ENCODE results near the gene TMEM259. TPM values are rescaled to one million over a fixed set of nuclear protein-coding genes. Genes with fewer than 3 reads are reported as not detected.

Gene TMEM259
- total and polyA plus RNA-seq, 2 donors (not counting 3 experiments of a cell fraction or from before 2014, with no cell fraction given), result 142 to 297 TPM

GRCh38 chr19:1055886-1056620 is 35.1 kb upstream of the TMEM259 start:
- no peaks in the 10 kb centered on the region for H3K36me3 ChIP-seq (ENCODE audit: control insufficient read depth in 2 of 2, extremely low read depth in 1 of 2, insufficient read depth in 2 of 2, low read length in 2 of 2)
- H2AFZ ChIP-seq (ENCODE audit: low read depth, low read length), result no peak overlapping the region
- intact Hi-C loops (cut with micrococcal nuclease) (no loop called here), dilution Hi-C loops (cut with MboI; ENCODE audit: extremely low pct_ligation_motif_present, low sequenced_read_pairs) (no loop called here)
- H4K20me1 ChIP-seq (replicated peaks; ENCODE audit: control insufficient read depth, extremely low read depth, insufficient read depth, low read length), result no peaks in the 10 kb centered on the region
- H3K4me3 ChIP-seq (replicated peaks in 1 of 3; ENCODE audit: insufficient read depth in 1 of 3, low read depth in 1 of 3, low read length in 3 of 3), result no peak overlapping the region
- TF ChIP-seq GATA2 (IDR thresholded peaks at IDR 0.05; ENCODE audit: insufficient read depth, insufficient read length, low read depth, low read length), result no peak
- no peak for TF ChIP-seq FOS (IDR thresholded peaks at IDR 0.05; ENCODE audit: borderline replicate concordance, insufficient read depth, low read length)
- TF ChIP-seq MYC (IDR thresholded peaks at IDR 0.05; ENCODE audit: low read depth, low read length), result no peak
- TF ChIP-seq MAX (IDR thresholded peaks at IDR 0.05; ENCODE audit: insufficient read depth, insufficient read length), result no peak
- no peak for TF ChIP-seq CTCF (IDR thresholded peaks at IDR 0.05; ENCODE audit: extremely low read depth in 1 of 2, insufficient read depth in 1 of 2, low read depth in 1 of 2, low read length in 2 of 2)
- no peak for TF ChIP-seq POLR2AphosphoS5 (IDR thresholded peaks at IDR 0.05; ENCODE audit: insufficient read depth, low read depth, low read length)
- TF ChIP-seq EZH2 (IDR thresholded peaks at IDR 0.05; ENCODE audit: borderline replicate concordance, low read depth, low read length, severe bottlenecking), result no peak
- TF ChIP-seq POLR2A (IDR thresholded peaks at IDR 0.05; ENCODE audit: low read depth, low read length), result no peak
- TF ChIP-seq JUN (IDR thresholded peaks at IDR 0.05; ENCODE audit: borderline replicate concordance, insufficient read depth, insufficient read length, low read depth), result no peak
- DNase-seq (ENCODE audit: low read depth, low spot score), result no peak
- BruUV-seq (replicated peaks), result no TSS peak
- ChIA-PET CTCF (interaction anchor here (1.1 to 1.8 kb wide), 3 partner anchors 9 to 121 kb away, joined by 4 to 7 read pairs (median 6); partner anchors contain the start of gene ARHGAP45), POLR2A (no interaction called here)
- no peaks in the 10 kb centered on the region for H3K4me1 ChIP-seq (ENCODE audit: control insufficient read depth, extremely low read depth, insufficient read depth, low read length)
- no peak overlapping the region for H3K27ac ChIP-seq (ENCODE audit: insufficient read depth, low read depth, low read length)
- no peak for FAIRE-seq
- H3K27me3 ChIP-seq (ENCODE audit: control insufficient read depth in 2 of 2, insufficient read depth in 2 of 2, low read length in 2 of 2), result no peaks in the 10 kb centered on the region
- no peaks in the 10 kb centered on the region for H3K9me3 ChIP-seq (replicated peaks; ENCODE audit: control insufficient read depth, insufficient read depth, low read length)
- no peak overlapping the region for H3K4me2 ChIP-seq (ENCODE audit: insufficient read depth, low read length)
- no peaks in the 10 kb centered on the region for H3K9me1 ChIP-seq (replicated peaks; ENCODE audit: control insufficient read depth, extremely low read depth, insufficient read depth, low read length)
- H3K79me2 ChIP-seq (ENCODE audit: control insufficient read depth, insufficient read depth, low read length), result no peaks in the 10 kb centered on the region
- no peak overlapping the region for H3K9ac ChIP-seq (replicated peaks; ENCODE audit: extremely low read depth, insufficient read depth, low read length)
